ENCODE measurements around the gene LGR4. TPM values are rescaled to one million over a fixed set of nuclear protein-coding genes. Genes with fewer than 3 reads are reported as not detected.
A peak's percentile ranks its signal among the peaks of the same experiment; 100 is the strongest.

The LGR4 gene
- total RNA-seq, 1 experiment from 2014 or later: 99.2 TPM

DNA sequence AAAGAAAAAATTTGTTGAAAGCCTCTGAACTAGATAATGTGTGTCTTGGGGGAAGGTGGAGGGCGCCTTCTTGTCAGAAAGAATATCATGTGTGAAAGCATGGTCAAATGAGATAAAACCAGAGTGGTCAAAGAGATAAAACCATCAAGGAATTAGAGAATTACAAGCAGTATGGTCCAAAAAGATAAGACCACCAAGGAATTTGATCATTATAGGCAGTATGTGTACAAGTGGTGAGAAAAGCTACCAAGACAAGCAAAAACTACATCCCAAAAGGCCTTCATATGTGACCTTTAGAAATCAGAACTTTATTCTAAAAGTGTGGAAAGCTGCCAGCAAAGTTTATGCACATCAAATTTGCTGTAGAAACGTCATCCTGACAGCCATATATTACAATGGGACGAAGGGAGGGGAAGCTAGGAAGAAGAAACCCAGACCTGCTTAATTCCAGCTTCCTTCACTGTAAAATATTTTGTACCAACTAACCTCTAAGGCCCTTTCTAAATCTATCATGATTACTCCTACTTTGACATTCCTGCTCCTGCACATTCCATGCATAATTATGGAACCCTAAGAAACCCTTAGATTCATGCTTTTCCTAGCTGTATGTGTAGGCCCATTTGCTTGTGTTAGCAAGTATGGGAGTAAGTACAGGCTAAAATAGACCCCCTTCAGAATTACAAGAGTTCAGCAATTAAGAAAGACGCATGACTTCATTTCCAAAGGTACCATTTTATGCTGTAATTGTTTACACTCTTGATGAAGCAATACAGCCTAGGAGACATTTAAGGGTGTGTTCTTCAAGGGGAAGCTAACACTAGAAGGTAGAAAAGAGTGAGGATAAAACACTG is 51.6 kb downstream of the LGR4 start:
- Histone ChIP-seq H2BK15ac (ENCODE audit: low read depth, low read length) (no peak overlapping the region), H2AK5ac (ENCODE audit: insufficient read length, low read length) (no peak overlapping the region), H4K5ac (ENCODE audit: insufficient read length, low read depth, low read length) (no peak overlapping the region), H3K56ac (ENCODE audit: insufficient read length, low read depth, low read length) (no peak overlapping the region), H3K4me2 (ENCODE audit: insufficient read depth, insufficient read length, low read length) (no peak overlapping the region), H3T11ph (ENCODE audit: low read length) (no peak overlapping the region), H3K9ac (ENCODE audit: extremely low read depth, insufficient read length, low read length) (no peak overlapping the region), H4K91ac (ENCODE audit: insufficient read length, low read depth, low read length) (no peak overlapping the region), H2BK5ac (ENCODE audit: insufficient read length, low read length) (no peak overlapping the region), H3K23me2 (ENCODE audit: insufficient read length, low read depth, low read length, poor library complexity, severe bottlenecking) (no peaks in the 10 kb centered on the region), H2BK20ac (ENCODE audit: low read depth, low read length, poor library complexity, severe bottlenecking) (no peak overlapping the region), H4K8ac (replicated peaks; ENCODE audit: insufficient read length, low read depth, low read length) (no peak overlapping the region), H3K4ac (ENCODE audit: low read depth, low read length) (no peak overlapping the region), H3K79me1 (ENCODE audit: insufficient read depth, low read depth, low read length, poor library complexity, severe bottlenecking) (no peaks in the 10 kb centered on the region), H3K23ac (ENCODE audit: insufficient read length, low read depth, low read length) (no peak overlapping the region), H3K18ac (ENCODE audit: insufficient read length, low read depth, low read length) (no peak overlapping the region), H2BK120ac (ENCODE audit: low read depth, low read length, poor library complexity, severe bottlenecking) (no peak overlapping the region), H2BK12ac (ENCODE audit: insufficient read length, low read depth, low read length) (no peak overlapping the region), H2AFZ (ENCODE audit: low read length) (no peak overlapping the region), H3K79me2 (ENCODE audit: insufficient read depth, low read length) (peaks cover 14% of the 10 kb centered on the region; the same call in 1 of the 2 replicates), H3K4me1 (ENCODE audit: insufficient read depth, low read length) (peaks cover 5% of the 10 kb centered on the region; the same call in 1 of the 2 replicates), H3K27ac (ENCODE audit: insufficient read length, low read depth, low read length) (no peak overlapping the region), H3K27me3 (ENCODE audit: insufficient read depth, low read length) (no peaks in the 10 kb centered on the region), H3K9me3 (ENCODE audit: control insufficient read depth, low read depth, low read length) (no peaks in the 10 kb centered on the region), H3K14ac (ENCODE audit: insufficient read depth, low read length) (no peak overlapping the region), H4K20me1 (ENCODE audit: control insufficient read depth, insufficient read depth, insufficient read length) (no peaks in the 10 kb centered on the region)
- no peak for TF ChIP-seq CTCF (conservative IDR thresholded peaks at IDR 0.05)
- H3K36me3 Mint-ChIP-seq (ENCODE audit: insufficient read depth in 1 of 3, low read depth in 3 of 3): peaks cover 0 to 2% (median 0%) of the 10 kb centered on the region in 3 experiments; a peak in 3 of 7 replicates
- H3K9me3 Mint-ChIP-seq: no peaks in the 10 kb centered on the region
- peak overlapping the region in 2 of 3 experiments; percentile 30 to 87; a peak in 5 of 7 replicates for H3K27ac Mint-ChIP-seq
- no peaks in the 10 kb centered on the region for H3K27me3 Mint-ChIP-seq (ENCODE audit: low read depth)
- no peak for DNase-seq
- H3K4me1 Mint-ChIP-seq: peaks cover 76 to 89% of the 10 kb centered on the region in 2 experiments
- no peak overlapping the region for H3K4me3 Mint-ChIP-seq
- WGBS (ENCODE audit: extremely low coverage, insufficient read length, low lambda C conversion rate): no CpG with 5 or more reads among the region's 4 CpGs

All from H9 (cell line).